K562 (cell line): Measurements from ENCODE around the gene PLEKHA6. TPM values are rescaled to one million over a fixed set of nuclear protein-coding genes. Genes with fewer than 3 reads are reported as not detected.
A peak's percentile ranks its signal among the peaks of the same experiment; 100 is the strongest.

Experiments used
- ATAC-seq: fragments of 200-7000 bp; cut with Tn5 transposase; 3 replicates; pipeline ENCODE4 v1.9.1; 2020; ENCODE audit warnings: moderate library complexity
- BruUV-seq: library from RNA; stranded (reverse); fragments of 400-500 nt; replicated peaks from 2 replicates; lab custom pipeline; 2021; lab: Mats Ljungman, UMichigan
- CTCF ChIA-PET: fragments of 300-600 bp; formaldehyde crosslinking; extraction: SDS; loops from one replicate; lab custom pipeline; 2021; ENCODE audit warnings: low intra/inter-chr PET ratio; lab: Yijun Ruan, JAX
- POLR2A ChIA-PET: fragments of 300-600, 350-650 bp; sonication (Branson Sonifier 250); formaldehyde crosslinking; extraction: SDS; loops from one replicate; lab custom pipeline; 2021; ENCODE audit warnings: antibody characterized with exemption, inconsistent platforms; lab: Yijun Ruan, JAX
- DNase-seq, 4 experiments: peaks; one replicate each; pipeline versions ENCODE4 v3.0.0 to v3.0.0-alpha.2; 2011 to 2018; ENCODE audit warnings: low spot score in 3 of 4, mixed read lengths in 3 of 4; ENCODE audit errors: extremely low read depth in 1 of 4
- FAIRE-seq: peaks from 2 replicates; lab custom pipeline; 2011; peaks lifted over from hg19 to GRCh38; lab: Jason Lieb, UNC
- H2AFZ ChIP-seq: 2 replicates; pipeline ENCODE4 v1.6.0; 2011; ENCODE audit warnings: low read depth, low read length, control low read depth, inconsistent platforms
- H3K27ac ChIP-seq: fragments of 200-600 bp; 3 replicates; pipeline ENCODE4 v1.8.0; 2011; ENCODE audit warnings: low read depth, mild to moderate bottlenecking, control low read depth, inconsistent platforms, low read length, moderate library complexity, mixed read lengths; ENCODE audit errors: extremely low read depth
- H3K27me3 ChIP-seq, 2 experiments: fragments of 300-600 bp in 1 of 2; 2 replicates in 1 of 2; 3 replicates in 1 of 2; pipeline versions ENCODE4 v1.6.0 to v1.8.0; 2011; ENCODE audit warnings: inconsistent platforms in 2 of 2, low read length in 2 of 2, mild to moderate bottlenecking in 1 of 2, mixed read lengths in 1 of 2, moderate library complexity in 1 of 2; ENCODE audit not compliant: control insufficient read depth in 2 of 2, insufficient read depth in 2 of 2
- H3K36me3 ChIP-seq: fragments of 300-600 bp; 3 replicates; pipeline ENCODE4 v1.8.0; 2011; ENCODE audit warnings: mild to moderate bottlenecking, low read length, inconsistent platforms; ENCODE audit not compliant: control insufficient read depth, insufficient read depth
- H3K4me1 ChIP-seq, 2 experiments: fragments of 200-600 bp in 1 of 2; replicated peaks in 1 of 2; 2 replicates in 1 of 2; 3 replicates in 1 of 2; pipeline versions ENCODE4 v1.5.1 to v1.8.0; 2011; ENCODE audit warnings: inconsistent platforms in 2 of 2, low read length in 2 of 2, mild to moderate bottlenecking in 1 of 2, mixed read lengths in 1 of 2, moderate library complexity in 1 of 2; ENCODE audit not compliant: control insufficient read depth in 2 of 2, insufficient read depth in 2 of 2
- H3K4me2 ChIP-seq: 2 replicates; pipeline ENCODE4 v1.6.1; 2011; ENCODE audit warnings: low read length, control low read depth, inconsistent platforms, mixed read lengths; ENCODE audit not compliant: insufficient read depth
- H3K4me3 ChIP-seq: fragments of 200-600 bp; sonication (generic), shearing (Covaris generic); 2 replicates; pipeline ENCODE4 v1.5.1; 2016; ENCODE audit warnings: control low read depth, inconsistent platforms
- H3K79me2 ChIP-seq: fragments of 200-600 bp; 3 replicates; pipeline ENCODE4 v1.8.0; 2011; ENCODE audit warnings: low read length, inconsistent platforms; ENCODE audit not compliant: control insufficient read depth, insufficient read depth
- H3K9ac ChIP-seq, 2 experiments: 2 replicates each; pipeline versions ENCODE4 v1.6.0 to v1.6.1; 2011; ENCODE audit warnings: low read depth in 2 of 2, low read length in 2 of 2, control low read depth in 1 of 2, inconsistent platforms in 1 of 2, mild to moderate bottlenecking in 1 of 2, mixed read lengths in 1 of 2; ENCODE audit not compliant: insufficient read depth in 1 of 2
- H3K9me1 ChIP-seq: one replicate; pipeline ENCODE4 v1.6.0; 2011; ENCODE audit warnings: inconsistent platforms, mild to moderate bottlenecking, low read length, moderate library complexity; ENCODE audit not compliant: control insufficient read depth, insufficient read depth
- H3K9me3 ChIP-seq: replicated peaks from 2 replicates; pipeline ENCODE4 v1.5.1; 2011; ENCODE audit warnings: low read depth, low read length, inconsistent platforms; ENCODE audit not compliant: control insufficient read depth, insufficient read depth
- H4K20me1 ChIP-seq: replicated peaks from 2 replicates; pipeline ENCODE4 v1.6.1; 2011; ENCODE audit warnings: low read length, inconsistent platforms, mixed read lengths; ENCODE audit not compliant: control insufficient read depth, insufficient read depth
- CEBPG ChIP-seq, 3 experiments: fragments of 200-800 bp in 1 of 3; sonication (Bioruptor generic) in 1 of 3; sonication (generic) in 1 of 3; formaldehyde crosslinking in 1 of 3; IDR thresholded peaks in 2 of 3; conservative IDR thresholded peaks in 1 of 3; 2 replicates each; pipeline versions ENCODE4 v1.6.1 to v1.8.0; 2016 to 2022; ENCODE audit warnings: missing compliant biosample characterization in 2 of 3, missing genetic modification characterization in 2 of 3, mild to moderate bottlenecking in 1 of 3, missing genetic modification reagents in 1 of 3
- JUN ChIP-seq, 2 experiments: sonication (generic) in 1 of 2; formaldehyde crosslinking in 1 of 2; IDR thresholded peaks; 2 replicates each; pipeline versions ENCODE4 v1.6.1 to v1.8.0; 2012 to 2022; ENCODE audit warnings: borderline replicate concordance in 2 of 2, mild to moderate bottlenecking in 2 of 2, improper control_type of control experiment in 1 of 2, low read depth in 1 of 2, low read length in 1 of 2, missing genetic modification reagents in 1 of 2
- MEIS2 ChIP-seq: fragments of 450-650 bp; IDR thresholded peaks from 2 replicates; pipeline ENCODE4 v1.6.1; 2014; ENCODE audit warnings: mild to moderate bottlenecking; ENCODE audit not compliant: partially characterized antibody
- YBX1 ChIP-seq: fragments of 450-650 bp; IDR thresholded peaks from 2 replicates; pipeline ENCODE4 v1.7.1; 2016; ENCODE audit warnings: mild to moderate bottlenecking
- WGBS: fragments of 100-300 bp; shearing (Covaris generic); methylation state at CpG from one replicate; pipeline ENCODE4 v1.1.6; 2016; ENCODE audit warnings: low coverage, mixed read lengths; ENCODE audit not compliant: insufficient coverage; ENCODE audit errors: missing lambda C conversion rate; 5-methylcytosine and 5-hydroxymethylcytosine counted together
- in situ Hi-C: fragments of 300-500 bp; cut with MboI; formaldehyde crosslinking; loops from 4 replicates; pipeline ENCODE4 v1.15.0; 2018; ENCODE audit warnings: inconsistent platforms, mixed read lengths
- intact Hi-C: fragments of 100-400 bp; cut with micrococcal nuclease; formaldehyde crosslinking; loops from 2 replicates; pipeline ENCODE4 v1.14.2; 2022
- polyA plus RNA-seq, 8 experiments: library from polyadenylated mRNA; depleted of rRNA in 4 of 8; stranded (reverse) in 5 of 8; unstranded in 3 of 8; fragments of >200 nt; fragmentation: Nextera tagmentation in 2 of 8; fragmentation: Illumina TruSeq in 1 of 8; extraction: Ambion mirVana in 2 of 8; extraction: Trizol in 1 of 8; gene quantifications; 2 replicates each; pipeline versions ENCODE4 v1.2.1 to v1.2.3, GENCODE V29; 2011 to 2014; ENCODE audit warnings: inconsistent platforms in 1 of 8, missing spikeins in 1 of 8
- total RNA-seq, 7 experiments: library from RNA; depleted of rRNA in 6 of 7; stranded (reverse); fragments of >200 nt in 6 of 7; fragmentation: Illumina TruSeq in 2 of 7; extraction: Trizol in 2 of 7; gene quantifications; 2 replicates each; pipeline versions ENCODE4 v1.2.1 to v1.2.3, GENCODE V29; 2011 to 2021; ENCODE audit warnings: low replicate concordance in 1 of 7
- TF ChIP-seq, protein P1 (sequence below): IDR thresholded peaks from 2 replicates; pipeline ENCODE4 v1.6.1; 2016; ENCODE audit warnings: missing genetic modification characterization, missing compliant biosample characterization
- TF ChIP-seq, protein P2 (sequence below), 2 experiments: IDR thresholded peaks; 2 replicates each; pipeline ENCODE4 v1.6.1; 2011; ENCODE audit warnings: borderline replicate concordance in 1 of 2, control low read depth in 1 of 2, low read depth in 1 of 2, low read length in 1 of 2, mild to moderate bottlenecking in 1 of 2, mixed read lengths in 1 of 2, moderate library complexity in 1 of 2; ENCODE audit not compliant: insufficient read depth in 1 of 2, insufficient read length in 1 of 2, poor library complexity in 1 of 2, severe bottlenecking in 1 of 2; ENCODE audit errors: extremely low read depth in 1 of 2
- TF ChIP-seq, protein P3 (sequence below): sonication (generic); formaldehyde crosslinking; IDR thresholded peaks from 2 replicates; pipeline ENCODE4 v1.8.0; 2022; ENCODE audit warnings: mild to moderate bottlenecking, missing genetic modification reagents
- TF ChIP-seq, protein P4 (sequence below), 2 experiments: IDR thresholded peaks in 1 of 2; conservative IDR thresholded peaks in 1 of 2; 2 replicates each; pipeline ENCODE4 v1.6.1; 2016; ENCODE audit warnings: low read depth in 2 of 2, mild to moderate bottlenecking in 1 of 2, missing compliant biosample characterization in 1 of 2, missing genetic modification characterization in 1 of 2, moderate library complexity in 1 of 2
- TF ChIP-seq, protein P5 (sequence below): fragments of 250-450 bp; sonication (Bioruptor Pico); IDR thresholded peaks from 2 replicates; pipeline ENCODE4 v1.5.1; 2021; ENCODE audit warnings: mild to moderate bottlenecking

Gene PLEKHA6
- total and polyA plus RNA-seq, 9 of the 15 experiments (the other 6 are each of a cell fraction or from before 2014, with no cell fraction given): under 0.01 to 0.33 (median 0.01) TPM; not detected in 4

DNA sequence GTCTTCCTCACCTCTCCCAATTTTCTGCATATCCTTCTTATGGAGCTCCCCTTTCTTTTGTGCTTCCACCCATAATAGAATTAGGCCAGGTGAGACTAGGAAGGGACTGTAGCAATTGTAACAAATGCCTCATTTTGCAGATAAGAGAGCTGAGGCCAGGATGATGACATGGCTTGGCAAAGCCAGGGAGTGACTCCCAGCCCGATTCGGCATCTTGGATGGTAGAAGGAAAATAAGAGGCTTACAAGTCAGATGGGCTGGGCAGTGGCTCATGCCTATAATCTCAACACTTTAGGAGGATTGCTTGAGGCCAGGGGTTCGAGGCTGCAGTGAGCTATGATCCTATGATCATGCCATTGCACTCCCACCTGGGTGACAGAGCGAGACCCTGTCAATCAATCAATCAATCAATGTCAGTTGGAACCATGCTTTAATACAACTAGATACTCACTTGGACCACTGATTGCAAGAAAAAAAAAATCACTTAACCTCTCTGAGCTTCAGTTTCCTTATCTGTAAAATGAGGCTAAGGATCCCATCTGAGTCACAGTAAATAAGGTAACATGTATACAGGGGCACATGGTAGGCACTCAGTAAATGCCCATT, 51.6 kb downstream of the PLEKHA6 start:
- FAIRE-seq: no peak
- Histone ChIP-seq H3K9me3 (no peaks in the 10 kb centered on the region), H2AFZ (no peak overlapping the region), H3K27ac (no peak overlapping the region), H4K20me1 (no peaks in the 10 kb centered on the region), H3K36me3 (no peaks in the 10 kb centered on the region), H3K27me3 (peaks cover 32 to 48% of the 10 kb centered on the region in 2 experiments), H3K4me3 (no peak overlapping the region), H3K4me1 (no peaks in the 10 kb centered on the region), H3K9ac (no peak overlapping the region), H3K9me1 (no peaks in the 10 kb centered on the region), H3K79me2 (no peaks in the 10 kb centered on the region), H3K4me2 (no peak overlapping the region)
- in situ Hi-C loops: no loop called here
- CTCF ChIA-PET: no interaction called here
- no peak for DNase-seq
- POLR2A ChIA-PET: interaction anchor here (0.7 to 1.7 kb wide), 4 partner anchors 8 to 30 kb away, joined by 3 to 7 read pairs (median 4); no protein-coding TSS in a partner anchor
- intact Hi-C loops: no loop called here
- BruUV-seq: no TSS peak
- no peak for ATAC-seq
- WGBS: 0% methylated on average over 4 of the region's 4 CpGs
- TF ChIP-seq, protein P1, sequence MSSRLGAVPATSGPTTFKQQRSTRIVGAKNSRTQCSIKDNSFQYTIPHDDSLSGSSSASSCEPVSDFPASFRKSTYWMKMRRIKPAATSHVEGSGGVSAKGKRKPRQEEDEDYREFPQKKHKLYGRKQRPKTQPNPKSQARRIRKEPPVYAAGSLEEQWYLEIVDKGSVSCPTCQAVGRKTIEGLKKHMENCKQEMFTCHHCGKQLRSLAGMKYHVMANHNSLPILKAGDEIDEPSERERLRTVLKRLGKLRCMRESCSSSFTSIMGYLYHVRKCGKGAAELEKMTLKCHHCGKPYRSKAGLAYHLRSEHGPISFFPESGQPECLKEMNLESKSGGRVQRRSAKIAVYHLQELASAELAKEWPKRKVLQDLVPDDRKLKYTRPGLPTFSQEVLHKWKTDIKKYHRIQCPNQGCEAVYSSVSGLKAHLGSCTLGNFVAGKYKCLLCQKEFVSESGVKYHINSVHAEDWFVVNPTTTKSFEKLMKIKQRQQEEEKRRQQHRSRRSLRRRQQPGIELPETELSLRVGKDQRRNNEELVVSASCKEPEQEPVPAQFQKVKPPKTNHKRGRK (tag): no peak
- TF ChIP-seq JUN (IDR thresholded peaks at IDR 0.05; ENCODE audit: borderline replicate concordance, low read depth, low read length) (no peak), JUN (CRISPR knock-in tag; IDR thresholded peaks at IDR 0.05; ENCODE audit: borderline replicate concordance) (no peak), MEIS2 (peak; percentile 67), CEBPG (CRISPR knock-in tag; IDR thresholded peaks at IDR 0.05) (no peak), CEBPG (tag; conservative IDR thresholded peaks at IDR 0.05 in 1 of 2, IDR thresholded peaks at IDR 0.05 in 1 of 2) (peak; percentile 6 to 57; a peak in 1 of 4 replicates), YBX1 (no peak)
- TF ChIP-seq, protein P2, sequence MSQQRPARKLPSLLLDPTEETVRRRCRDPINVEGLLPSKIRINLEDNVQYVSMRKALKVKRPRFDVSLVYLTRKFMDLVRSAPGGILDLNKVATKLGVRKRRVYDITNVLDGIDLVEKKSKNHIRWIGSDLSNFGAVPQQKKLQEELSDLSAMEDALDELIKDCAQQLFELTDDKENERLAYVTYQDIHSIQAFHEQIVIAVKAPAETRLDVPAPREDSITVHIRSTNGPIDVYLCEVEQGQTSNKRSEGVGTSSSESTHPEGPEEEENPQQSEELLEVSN (IDR thresholded peaks at IDR 0.05; ENCODE audit: borderline replicate concordance in 1 of 2, extremely low read depth in 1 of 2, insufficient read depth in 1 of 2, insufficient read length in 1 of 2, low read depth in 1 of 2, low read length in 1 of 2, poor library complexity in 1 of 2, severe bottlenecking in 1 of 2): no peak
- TF ChIP-seq, protein P3, sequence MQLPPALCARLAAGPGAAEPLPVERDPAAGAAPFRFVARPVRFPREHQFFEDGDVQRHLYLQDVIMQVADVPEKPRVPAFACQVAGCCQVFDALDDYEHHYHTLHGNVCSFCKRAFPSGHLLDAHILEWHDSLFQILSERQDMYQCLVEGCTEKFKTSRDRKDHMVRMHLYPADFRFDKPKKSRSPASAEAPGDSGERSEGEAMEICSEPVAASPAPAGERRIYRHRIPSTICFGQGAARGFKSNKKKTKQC (CRISPR knock-in tag): no peak
- TF ChIP-seq, protein P4, sequence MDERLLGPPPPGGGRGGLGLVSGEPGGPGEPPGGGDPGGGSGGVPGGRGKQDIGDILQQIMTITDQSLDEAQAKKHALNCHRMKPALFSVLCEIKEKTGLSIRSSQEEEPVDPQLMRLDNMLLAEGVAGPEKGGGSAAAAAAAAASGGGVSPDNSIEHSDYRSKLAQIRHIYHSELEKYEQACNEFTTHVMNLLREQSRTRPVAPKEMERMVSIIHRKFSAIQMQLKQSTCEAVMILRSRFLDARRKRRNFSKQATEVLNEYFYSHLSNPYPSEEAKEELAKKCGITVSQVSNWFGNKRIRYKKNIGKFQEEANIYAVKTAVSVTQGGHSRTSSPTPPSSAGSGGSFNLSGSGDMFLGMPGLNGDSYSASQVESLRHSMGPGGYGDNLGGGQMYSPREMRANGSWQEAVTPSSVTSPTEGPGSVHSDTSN (CRISPR knock-in tag; IDR thresholded peaks at IDR 0.05; ENCODE audit: low read depth): no peak
- TF ChIP-seq, protein P4 (tag; conservative IDR thresholded peaks at IDR 0.05; ENCODE audit: low read depth): peak; percentile 69
- TF ChIP-seq, protein P5, sequence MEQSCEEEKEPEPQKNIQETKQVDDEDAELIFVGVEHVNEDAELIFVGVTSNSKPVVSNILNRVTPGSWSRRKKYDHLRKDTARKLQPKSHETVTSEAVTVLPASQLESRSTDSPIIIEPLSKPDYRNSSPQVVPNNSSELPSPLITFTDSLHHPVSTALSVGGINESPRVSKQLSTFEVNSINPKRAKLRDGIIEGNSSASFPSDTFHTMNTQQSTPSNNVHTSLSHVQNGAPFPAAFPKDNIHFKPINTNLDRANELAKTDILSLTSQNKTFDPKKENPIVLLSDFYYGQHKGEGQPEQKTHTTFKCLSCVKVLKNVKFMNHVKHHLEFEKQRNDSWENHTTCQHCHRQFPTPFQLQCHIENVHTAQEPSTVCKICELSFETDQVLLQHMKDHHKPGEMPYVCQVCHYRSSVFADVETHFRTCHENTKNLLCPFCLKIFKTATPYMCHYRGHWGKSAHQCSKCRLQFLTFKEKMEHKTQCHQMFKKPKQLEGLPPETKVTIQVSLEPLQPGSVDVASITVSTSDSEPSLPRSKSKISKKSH (CRISPR knock-in tag): no peak
